Forelimb muscle (tissue), 1 donor: ENCODE data around the gene RNU7-1. TPM values are rescaled to one million over a fixed set of nuclear protein-coding genes. Genes with fewer than 3 reads are reported as not detected.

Experiments
- polyA plus RNA-seq: library from polyadenylated mRNA; unstranded; fragments of 120-200 nt; gene quantifications from one replicate; pipeline ENCODE4 v1.2.1, GENCODE V29; 2013; ENCODE audit not compliant: insufficient read length

The RNU7-1 gene
- polyA plus RNA-seq, 1 donor, result not detected

Other genes with a start within 250 kb of the RNU7-1 start
- 3.2 TPM for gene PIANP, start 243.0 kb upstream of the RNU7-1 start, polyA plus RNA-seq
- 63.3 TPM for gene COPS7A, start 219.8 kb upstream of the RNU7-1 start, polyA plus RNA-seq
- 130 TPM for gene MLF2, start 190.7 kb upstream of the RNU7-1 start, polyA plus RNA-seq
- gene PTMS, start 177.5 kb upstream of the RNU7-1 start, polyA plus RNA-seq, result 373 TPM
- 0.70 TPM for gene LAG3, start 171.3 kb upstream of the RNU7-1 start, polyA plus RNA-seq
- gene CD4, start 154.3 kb upstream of the RNU7-1 start, polyA plus RNA-seq, result 5.6 TPM
- gene GPR162, start 122.0 kb upstream of the RNU7-1 start, polyA plus RNA-seq, result 16.8 TPM
- gene P3H3, start 115.4 kb upstream of the RNU7-1 start, polyA plus RNA-seq, result 40.3 TPM
- 32.4 TPM for gene GNB3, start 102.9 kb upstream of the RNU7-1 start, polyA plus RNA-seq
- gene CDCA3, start 92.5 kb upstream of the RNU7-1 start, polyA plus RNA-seq, result 17.5 TPM
- 62.2 TPM for gene USP5, start 91.7 kb upstream of the RNU7-1 start, polyA plus RNA-seq
- gene TPI1, start 76.3 kb upstream of the RNU7-1 start, polyA plus RNA-seq, result 1,115 TPM
- 8.9 TPM for gene SPSB2, start 70.5 kb upstream of the RNU7-1 start, polyA plus RNA-seq
- 10.5 TPM for gene LRRC23, start 39.0 kb upstream of the RNU7-1 start, polyA plus RNA-seq
- 6.1 TPM for gene ENO2, start 29.2 kb upstream of the RNU7-1 start, polyA plus RNA-seq
- gene ATN1, start 15.9 kb upstream of the RNU7-1 start, polyA plus RNA-seq, result 70.4 TPM
- gene C12orf57, start 206 bp downstream of the RNU7-1 start, polyA plus RNA-seq, result 155 TPM
- 5.0 TPM for gene PTPN6, start 7.5 kb downstream of the RNU7-1 start, polyA plus RNA-seq
- gene PHB2, start 26.8 kb downstream of the RNU7-1 start, polyA plus RNA-seq, result 304 TPM
- gene EMG1, start 27.1 kb downstream of the RNU7-1 start, polyA plus RNA-seq, result 28.8 TPM
- 20.1 TPM for gene LPCAT3, start 74.7 kb downstream of the RNU7-1 start, polyA plus RNA-seq
- gene C1S, start 116.9 kb downstream of the RNU7-1 start, polyA plus RNA-seq, result 66.4 TPM
- 80.9 TPM for gene C1R, start 148.6 kb downstream of the RNU7-1 start, polyA plus RNA-seq
- gene C1RL, start 165.4 kb downstream of the RNU7-1 start, polyA plus RNA-seq, result 10.5 TPM
- gene RBP5, start 185.1 kb downstream of the RNU7-1 start, polyA plus RNA-seq, result 2.4 TPM
- gene CLSTN3, start 186.6 kb downstream of the RNU7-1 start, polyA plus RNA-seq, result 13.5 TPM
- gene PEX5, start 245.9 kb downstream of the RNU7-1 start, polyA plus RNA-seq, result 40.0 TPM